Stimulated activated CD4-positive, alpha-beta T cell treated with anti-CD3 and anti-CD28 coated beads, Interleukin-12 subunit alpha, Interleukin-12 subunit beta, amount 100 ng/mL, for 4 hours (primary cell): ENCODE results near the gene ARL4D.

Experiments used
- DNase-seq: peaks from one replicate; pipeline ENCODE4 v3.0.0-alpha.2; 2020

The ARL4D gene

GRCh38 chr17:43430936-43431713 is 32.3 kb downstream of the ARL4D start:
- DNase-seq: no peak

- no peak for DNase-seq
These were observed 33.1 kb downstream of the ARL4D start for GRCh38 chr17:43431714-43432523.

- no peak for DNase-seq
These were observed 36.1 kb downstream of the ARL4D start for GRCh38 chr17:43434902-43435319.

- DNase-seq: no peak
These were observed 39.0 kb downstream of the ARL4D start for GRCh38 chr17:43437756-43438155.

- no peak for DNase-seq
These were observed 39.8 kb downstream of the ARL4D start for GRCh38 chr17:43438626-43439025.

GRCh38 chr17:43439041-43439440 is 40.2 kb downstream of the ARL4D start:
- no peak for DNase-seq

- no peak for DNase-seq
These were observed 43.9 kb downstream of the ARL4D start for GRCh38 chr17:43442711-43443110.

GRCh38 chr17:43443381-43443780 is 44.6 kb downstream of the ARL4D start:
- DNase-seq: no peak

- DNase-seq: no peak
These were observed 45.6 kb downstream of the ARL4D start for GRCh38 chr17:43444223-43445008.

- no peak for DNase-seq
These were observed 46.3 kb downstream of the ARL4D start for GRCh38 chr17:43445009-43445589.

GRCh38 chr17:43446773-43447172 is 48.0 kb downstream of the ARL4D start:
- no peak for DNase-seq

GRCh38 chr17:43448720-43449469 is 50.1 kb downstream of the ARL4D start:
- DNase-seq: no peak

- no peak for DNase-seq
These were observed 50.9 kb downstream of the ARL4D start for GRCh38 chr17:43449470-43450248.
